ENCODE results near the gene AURKB.

AURKB gene

GRCh38 chr17:8237886-8238285 is 27.5 kb upstream of the AURKB start:
- peaks cover 4% of the 10 kb centered on the region for H3K36me3 ChIP-seq (replicated peaks; ENCODE audit: low read depth, low read length)
- H3K4me1 ChIP-seq (ENCODE audit: low read length) = no peaks in the 10 kb centered on the region
- no peaks in the 10 kb centered on the region for H4K20me1 ChIP-seq (ENCODE audit: insufficient read depth, low read length)
- no peak for TF ChIP-seq EZH2phosphoT487 (IDR thresholded peaks at IDR 0.05; ENCODE audit: low read depth)
- no peak for TF ChIP-seq CTCF (IDR thresholded peaks at IDR 0.05; ENCODE audit: low read depth, low read length)
- no peak overlapping the region for H3K4me2 ChIP-seq (ENCODE audit: low read length)
- no peak overlapping the region for H3K9ac ChIP-seq (ENCODE audit: low read length)
- H3K79me2 ChIP-seq (ENCODE audit: low read length) = no peaks in the 10 kb centered on the region
- no peak overlapping the region for H3K4me3 ChIP-seq (ENCODE audit: low read length)
- H3K9me3 ChIP-seq (ENCODE audit: insufficient read depth, low read length) = no peaks in the 10 kb centered on the region
- H2AFZ ChIP-seq (ENCODE audit: low read depth, low read length) = no peak overlapping the region
- H3K27ac ChIP-seq (ENCODE audit: low read length) = no peak overlapping the region
- H3K27me3 ChIP-seq (ENCODE audit: low read depth, low read length) = no peaks in the 10 kb centered on the region

GRCh38 chr17:8237175-8237574 is 26.8 kb upstream of the AURKB start:
- Histone ChIP-seq H3K9ac (ENCODE audit: low read length) (no peak overlapping the region), H3K4me1 (ENCODE audit: low read length) (no peaks in the 10 kb centered on the region), H3K9me3 (ENCODE audit: insufficient read depth, low read length) (no peaks in the 10 kb centered on the region), H4K20me1 (ENCODE audit: insufficient read depth, low read length) (no peaks in the 10 kb centered on the region), H3K27me3 (ENCODE audit: low read depth, low read length) (no peaks in the 10 kb centered on the region), H3K4me2 (ENCODE audit: low read length) (no peak overlapping the region), H3K27ac (ENCODE audit: low read length) (no peak overlapping the region), H3K36me3 (replicated peaks; ENCODE audit: low read depth, low read length) (peaks cover 11% of the 10 kb centered on the region), H3K4me3 (ENCODE audit: low read length) (no peak overlapping the region), H3K79me2 (ENCODE audit: low read length) (no peaks in the 10 kb centered on the region), H2AFZ (ENCODE audit: low read depth, low read length) (no peak overlapping the region)
- no peak for TF ChIP-seq CTCF (IDR thresholded peaks at IDR 0.05; ENCODE audit: low read depth, low read length)
- no peak for TF ChIP-seq EZH2phosphoT487 (IDR thresholded peaks at IDR 0.05; ENCODE audit: low read depth)

GRCh38 chr17:8235676-8236075 is 25.3 kb upstream of the AURKB start:
- Histone ChIP-seq H3K36me3 (replicated peaks; ENCODE audit: low read depth, low read length) (peaks cover 12% of the 10 kb centered on the region), H3K4me2 (ENCODE audit: low read length) (no peak overlapping the region)

More at GRCh38 chr17:8235676-8236075, 25.3 kb upstream of the AURKB start:
- no peaks in the 10 kb centered on the region for H3K79me2 ChIP-seq (ENCODE audit: low read length)
- no peak overlapping the region for H3K27ac ChIP-seq (ENCODE audit: low read length)
- H3K4me3 ChIP-seq (ENCODE audit: low read length) = no peak overlapping the region
- H2AFZ ChIP-seq (ENCODE audit: low read depth, low read length) = no peak overlapping the region
- no peak overlapping the region for H3K9ac ChIP-seq (ENCODE audit: low read length)
- H3K9me3 ChIP-seq (ENCODE audit: insufficient read depth, low read length) = no peaks in the 10 kb centered on the region
- H3K4me1 ChIP-seq (ENCODE audit: low read length) = no peaks in the 10 kb centered on the region
- H4K20me1 ChIP-seq (ENCODE audit: insufficient read depth, low read length) = no peaks in the 10 kb centered on the region
- no peaks in the 10 kb centered on the region for H3K27me3 ChIP-seq (ENCODE audit: low read depth, low read length)
- TF ChIP-seq CTCF (IDR thresholded peaks at IDR 0.05; ENCODE audit: low read depth, low read length) (no peak), EZH2phosphoT487 (IDR thresholded peaks at IDR 0.05; ENCODE audit: low read depth) (no peak)
